HL-60 (cell line): Measurements from ENCODE around the gene EEF2KMT.

Experiments
- DNase-seq, 2 experiments: peaks; one replicate each; pipeline ENCODE4 v3.0.0-alpha.2; 2010 to 2020; ENCODE audit warnings: low read depth in 1 of 2, low spot score in 1 of 2
- H3K27ac ChIP-seq: fragments of 250-450 bp; sonication (Bioruptor Pico); replicated peaks from 2 replicates; pipeline ENCODE4 v1.5.1; 2020; ENCODE audit warnings: mild to moderate bottlenecking, moderate library complexity
- H3K27me3 ChIP-seq: fragments of 250-450 bp; sonication (Bioruptor Pico); 2 replicates; pipeline ENCODE4 v1.5.1; 2021; ENCODE audit warnings: mild to moderate bottlenecking, moderate library complexity; ENCODE audit not compliant: insufficient read depth, poor library complexity, severe bottlenecking
- H3K4me3 ChIP-seq: replicated peaks from 2 replicates; pipeline ENCODE4 v1.5.1; 2011; ENCODE audit warnings: mild to moderate bottlenecking, control low read depth, low read length; ENCODE audit not compliant: insufficient read depth
- GABPA ChIP-seq: IDR thresholded peaks from 2 replicates; pipeline ENCODE4 v1.6.1; 2012; ENCODE audit warnings: low read depth
- POLR2AphosphoS5 ChIP-seq: IDR thresholded peaks from 2 replicates; pipeline ENCODE4 v1.6.1; 2012; ENCODE audit warnings: low read depth
- SPI1 ChIP-seq: IDR thresholded peaks from 2 replicates; pipeline ENCODE4 v1.6.1; 2012; ENCODE audit warnings: low read depth, mild to moderate bottlenecking, borderline replicate concordance
- TF ChIP-seq, protein P1 (sequence below): IDR thresholded peaks from one replicate; pipeline ENCODE4 v1.5.1; 2011; ENCODE audit warnings: low read length, control low read depth, inconsistent platforms; ENCODE audit not compliant: insufficient read depth
- TF ChIP-seq, protein P2 (sequence below): IDR thresholded peaks from 2 replicates; pipeline ENCODE4 v1.6.1; 2012; ENCODE audit warnings: low read depth; ENCODE audit not compliant: insufficient replicate concordance

Gene EEF2KMT

DNA sequence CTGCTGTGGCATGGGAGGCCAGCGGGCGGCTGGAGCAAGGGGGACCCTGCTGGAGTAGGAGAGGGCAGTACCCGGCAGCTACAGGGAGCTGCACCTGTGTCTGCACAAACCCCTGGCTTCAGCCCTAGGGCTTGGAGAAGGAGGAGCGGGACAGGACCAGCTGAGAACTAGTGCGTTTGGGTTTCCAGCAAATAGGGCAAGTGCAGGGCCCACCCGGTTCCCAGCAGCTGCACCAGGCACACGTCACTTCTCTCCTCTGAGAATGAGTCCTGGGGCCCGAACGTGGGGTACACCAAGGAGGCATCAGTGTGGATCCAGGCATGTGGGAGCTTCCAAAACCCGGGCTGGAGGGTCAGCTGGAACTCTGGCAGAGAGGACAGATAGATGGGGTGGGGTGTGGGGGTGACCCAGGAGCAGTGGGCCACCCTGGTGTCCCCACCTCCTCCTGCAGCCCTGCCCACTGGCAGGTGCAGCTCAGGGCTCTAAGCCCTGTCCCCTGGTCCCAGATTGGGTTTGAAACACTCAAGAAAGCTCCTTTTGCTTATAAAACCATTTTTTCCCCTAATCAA lies 37.4 kb downstream of the EEF2KMT start:
- Histone ChIP-seq H3K27ac (no peak overlapping the region), H3K27me3 (no peaks in the 10 kb centered on the region), H3K4me3 (no peak overlapping the region)
- DNase-seq: no peak
- TF ChIP-seq SPI1 (no peak), GABPA (no peak), POLR2AphosphoS5 (no peak)
- TF ChIP-seq, protein P1, sequence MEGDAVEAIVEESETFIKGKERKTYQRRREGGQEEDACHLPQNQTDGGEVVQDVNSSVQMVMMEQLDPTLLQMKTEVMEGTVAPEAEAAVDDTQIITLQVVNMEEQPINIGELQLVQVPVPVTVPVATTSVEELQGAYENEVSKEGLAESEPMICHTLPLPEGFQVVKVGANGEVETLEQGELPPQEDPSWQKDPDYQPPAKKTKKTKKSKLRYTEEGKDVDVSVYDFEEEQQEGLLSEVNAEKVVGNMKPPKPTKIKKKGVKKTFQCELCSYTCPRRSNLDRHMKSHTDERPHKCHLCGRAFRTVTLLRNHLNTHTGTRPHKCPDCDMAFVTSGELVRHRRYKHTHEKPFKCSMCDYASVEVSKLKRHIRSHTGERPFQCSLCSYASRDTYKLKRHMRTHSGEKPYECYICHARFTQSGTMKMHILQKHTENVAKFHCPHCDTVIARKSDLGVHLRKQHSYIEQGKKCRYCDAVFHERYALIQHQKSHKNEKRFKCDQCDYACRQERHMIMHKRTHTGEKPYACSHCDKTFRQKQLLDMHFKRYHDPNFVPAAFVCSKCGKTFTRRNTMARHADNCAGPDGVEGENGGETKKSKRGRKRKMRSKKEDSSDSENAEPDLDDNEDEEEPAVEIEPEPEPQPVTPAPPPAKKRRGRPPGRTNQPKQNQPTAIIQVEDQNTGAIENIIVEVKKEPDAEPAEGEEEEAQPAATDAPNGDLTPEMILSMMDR: no peak
- TF ChIP-seq, protein P2, sequence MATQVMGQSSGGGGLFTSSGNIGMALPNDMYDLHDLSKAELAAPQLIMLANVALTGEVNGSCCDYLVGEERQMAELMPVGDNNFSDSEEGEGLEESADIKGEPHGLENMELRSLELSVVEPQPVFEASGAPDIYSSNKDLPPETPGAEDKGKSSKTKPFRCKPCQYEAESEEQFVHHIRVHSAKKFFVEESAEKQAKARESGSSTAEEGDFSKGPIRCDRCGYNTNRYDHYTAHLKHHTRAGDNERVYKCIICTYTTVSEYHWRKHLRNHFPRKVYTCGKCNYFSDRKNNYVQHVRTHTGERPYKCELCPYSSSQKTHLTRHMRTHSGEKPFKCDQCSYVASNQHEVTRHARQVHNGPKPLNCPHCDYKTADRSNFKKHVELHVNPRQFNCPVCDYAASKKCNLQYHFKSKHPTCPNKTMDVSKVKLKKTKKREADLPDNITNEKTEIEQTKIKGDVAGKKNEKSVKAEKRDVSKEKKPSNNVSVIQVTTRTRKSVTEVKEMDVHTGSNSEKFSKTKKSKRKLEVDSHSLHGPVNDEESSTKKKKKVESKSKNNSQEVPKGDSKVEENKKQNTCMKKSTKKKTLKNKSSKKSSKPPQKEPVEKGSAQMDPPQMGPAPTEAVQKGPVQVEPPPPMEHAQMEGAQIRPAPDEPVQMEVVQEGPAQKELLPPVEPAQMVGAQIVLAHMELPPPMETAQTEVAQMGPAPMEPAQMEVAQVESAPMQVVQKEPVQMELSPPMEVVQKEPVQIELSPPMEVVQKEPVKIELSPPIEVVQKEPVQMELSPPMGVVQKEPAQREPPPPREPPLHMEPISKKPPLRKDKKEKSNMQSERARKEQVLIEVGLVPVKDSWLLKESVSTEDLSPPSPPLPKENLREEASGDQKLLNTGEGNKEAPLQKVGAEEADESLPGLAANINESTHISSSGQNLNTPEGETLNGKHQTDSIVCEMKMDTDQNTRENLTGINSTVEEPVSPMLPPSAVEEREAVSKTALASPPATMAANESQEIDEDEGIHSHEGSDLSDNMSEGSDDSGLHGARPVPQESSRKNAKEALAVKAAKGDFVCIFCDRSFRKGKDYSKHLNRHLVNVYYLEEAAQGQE: no peak

DNA sequence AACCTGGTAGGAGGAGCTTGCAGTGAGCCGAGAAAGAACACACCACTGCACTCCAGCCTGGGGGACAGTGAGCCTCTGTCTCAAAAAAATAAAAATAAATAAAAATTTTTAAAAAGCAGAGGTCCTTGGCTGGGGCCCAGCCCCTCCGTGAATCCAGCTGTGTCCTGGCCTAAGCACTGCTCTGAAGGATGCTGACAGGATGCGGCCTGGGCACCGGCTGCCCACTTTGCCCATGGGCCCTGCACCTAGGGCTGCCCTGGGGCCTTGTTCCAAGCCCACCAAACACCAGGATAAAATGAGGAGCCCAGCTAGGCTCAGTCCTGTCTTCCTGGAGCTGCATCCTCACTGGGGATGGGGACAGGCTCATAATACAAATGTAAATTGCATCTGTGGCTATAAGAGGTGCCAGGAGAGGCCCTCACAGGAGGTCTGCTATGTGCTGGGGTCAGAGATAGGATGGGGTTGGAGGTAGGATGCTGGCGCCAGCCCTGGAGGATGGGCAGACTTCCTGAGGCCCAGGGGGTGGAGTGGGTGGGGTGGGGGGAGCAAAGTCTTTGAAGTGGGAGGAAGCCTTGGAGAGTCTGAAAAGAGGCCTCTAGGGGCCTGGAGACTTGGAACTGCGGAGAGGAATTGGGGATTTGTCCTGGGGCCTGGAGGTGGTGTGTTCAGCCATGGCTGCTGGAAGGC lies 38.1 kb downstream of the EEF2KMT start:
- DNase-seq: no peak
- H3K4me3 ChIP-seq: no peak overlapping the region
- TF ChIP-seq, protein P1: no peak
- H3K27me3 ChIP-seq: no peaks in the 10 kb centered on the region
- no peak overlapping the region for H3K27ac ChIP-seq

DNA sequence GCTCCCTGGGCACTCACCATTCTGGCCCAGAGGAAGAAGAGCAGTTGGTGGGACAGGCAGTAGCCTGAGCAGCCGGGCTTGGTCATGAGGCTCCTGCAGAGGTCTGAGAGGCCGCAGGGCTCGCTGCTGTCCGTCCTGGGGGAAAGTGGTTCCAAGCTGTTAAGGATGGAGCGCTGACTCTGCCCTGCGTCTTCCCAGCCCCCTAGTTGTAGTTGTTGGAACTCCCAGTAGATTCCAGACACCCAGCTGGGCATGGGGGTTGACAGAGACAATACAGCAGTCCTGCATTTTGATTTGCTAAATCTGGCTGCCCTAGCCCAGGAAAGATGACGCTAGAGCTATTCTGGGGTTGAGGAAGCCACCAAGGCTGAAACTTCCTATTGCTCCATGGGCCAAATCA lies 39.1 kb downstream of the EEF2KMT start:
- H3K27ac ChIP-seq: no peak overlapping the region

More for the DNA sequence above, 39.1 kb downstream of the EEF2KMT start:
- no peak overlapping the region for H3K4me3 ChIP-seq
- DNase-seq: no peak
- TF ChIP-seq, protein P1: no peak
- TF ChIP-seq, protein P2: no peak
- TF ChIP-seq SPI1: no peak
- no peak for TF ChIP-seq GABPA
- TF ChIP-seq POLR2AphosphoS5: no peak
- no peaks in the 10 kb centered on the region for H3K27me3 ChIP-seq
